Endothelial cell of umbilical vein (primary cell): Measurements from ENCODE around the gene BRD2. TPM values are rescaled to one million over a fixed set of nuclear protein-coding genes. Genes with fewer than 3 reads are reported as not detected.

Experiments
- BruUV-seq: library from RNA; stranded (reverse); fragments of 400-500 nt; replicated peaks from 2 replicates; lab custom pipeline; 2021; lab: Mats Ljungman, UMichigan
- CTCF ChIA-PET: fragments of 300-600, 350-600 bp; sonication (Branson Sonifier 250); formaldehyde crosslinking; loops from one replicate; lab custom pipeline; 2021; ENCODE audit warnings: antibody characterized with exemption, inconsistent platforms; lab: Charles Lee
- POLR2A ChIA-PET: fragments of 300-600, 350-600 bp; sonication (Branson Sonifier 250); formaldehyde crosslinking; loops from one replicate; lab custom pipeline; 2021; ENCODE audit warnings: antibody characterized with exemption, inconsistent platforms; lab: Charles Lee
- DNase-seq: peaks from one replicate; pipeline ENCODE4 v3.0.0-alpha.2; 2011; ENCODE audit warnings: low read depth, low spot score
- FAIRE-seq: peaks from 2 replicates; lab custom pipeline; 2011; peaks lifted over from hg19 to GRCh38; lab: Jason Lieb, UNC
- H2AFZ ChIP-seq: 2 replicates; pipeline ENCODE4 v1.6.0; 2012; ENCODE audit warnings: low read depth, low read length, control low read depth, inconsistent platforms
- H3K27ac ChIP-seq: 2 replicates; pipeline ENCODE4 v1.5.1; 2011; ENCODE audit warnings: low read depth, mild to moderate bottlenecking, control low read depth, low read length, moderate library complexity; ENCODE audit not compliant: insufficient read depth
- H3K27me3 ChIP-seq, 2 experiments: 2 replicates each; pipeline versions ENCODE4 v1.6.0 to v1.6.1; 2011; ENCODE audit warnings: low read length in 2 of 2, mixed read lengths in 1 of 2; ENCODE audit not compliant: control insufficient read depth in 2 of 2, insufficient read depth in 2 of 2
- H3K36me3 ChIP-seq, 2 experiments: 2 replicates in 1 of 2; 3 replicates in 1 of 2; pipeline ENCODE4 v1.5.1; 2011; ENCODE audit warnings: low read length in 2 of 2, mild to moderate bottlenecking in 1 of 2, moderate library complexity in 1 of 2; ENCODE audit not compliant: control insufficient read depth in 2 of 2, insufficient read depth in 2 of 2; ENCODE audit errors: extremely low read depth in 1 of 2
- H3K4me1 ChIP-seq: 3 replicates; pipeline ENCODE4 v1.5.1; 2011; ENCODE audit warnings: mild to moderate bottlenecking, low read length; ENCODE audit not compliant: control insufficient read depth, insufficient read depth; ENCODE audit errors: extremely low read depth
- H3K4me2 ChIP-seq: 2 replicates; pipeline ENCODE4 v1.6.1; 2011; ENCODE audit warnings: low read length, control low read depth, mixed read lengths; ENCODE audit not compliant: insufficient read depth
- H3K4me3 ChIP-seq, 3 experiments: fragments of 200-600 bp in 1 of 3; sonication (generic), shearing (Covaris generic) in 1 of 3; replicated peaks in 1 of 3; 2 replicates each; pipeline ENCODE4 v1.5.1; 2011 to 2016; ENCODE audit warnings: control low read depth in 3 of 3, low read length in 3 of 3, mild to moderate bottlenecking in 2 of 3, inconsistent platforms in 1 of 3, low read depth in 1 of 3, moderate library complexity in 1 of 3; ENCODE audit not compliant: insufficient read depth in 1 of 3
- H3K79me2 ChIP-seq: 2 replicates; pipeline ENCODE4 v1.6.0; 2012; ENCODE audit warnings: low read length, inconsistent platforms; ENCODE audit not compliant: control insufficient read depth, insufficient read depth
- H3K9ac ChIP-seq: replicated peaks from 2 replicates; pipeline ENCODE3; 2011; ENCODE audit warnings: low read length, control low read depth; ENCODE audit not compliant: insufficient read depth; ENCODE audit errors: extremely low read depth
- H3K9me1 ChIP-seq: replicated peaks from 3 replicates; pipeline ENCODE4 v1.6.0; 2011; ENCODE audit warnings: mild to moderate bottlenecking, low read length; ENCODE audit not compliant: control insufficient read depth, insufficient read depth; ENCODE audit errors: extremely low read depth
- H3K9me3 ChIP-seq: replicated peaks from 2 replicates; pipeline ENCODE4 v1.5.1; 2012; ENCODE audit warnings: low read length, inconsistent platforms; ENCODE audit not compliant: control insufficient read depth, insufficient read depth
- H4K20me1 ChIP-seq: replicated peaks from 2 replicates; pipeline ENCODE3; 2011; ENCODE audit warnings: mild to moderate bottlenecking, low read length; ENCODE audit not compliant: control insufficient read depth, insufficient read depth; ENCODE audit errors: extremely low read depth
- CTCF ChIP-seq, 2 donors: IDR thresholded peaks; 1 replicate in 1 of 2; 2 replicates in 1 of 2; pipeline ENCODE4 v1.5.1; 2011; ENCODE audit warnings: low read length in 2 of 2, mild to moderate bottlenecking in 2 of 2, moderate library complexity in 2 of 2, control low read depth in 1 of 2, inconsistent platforms in 1 of 2, low read depth in 1 of 2; ENCODE audit not compliant: insufficient read depth in 1 of 2; ENCODE audit errors: extremely low read depth in 1 of 2
- EZH2 ChIP-seq: IDR thresholded peaks from 2 replicates; pipeline ENCODE4 v1.6.1; 2012; ENCODE audit warnings: borderline replicate concordance, low read depth, mild to moderate bottlenecking, moderate library complexity, low read length, inconsistent platforms; ENCODE audit not compliant: severe bottlenecking
- FOS ChIP-seq: IDR thresholded peaks from 2 replicates; pipeline ENCODE4 v1.6.1; 2011; ENCODE audit warnings: mild to moderate bottlenecking, low read length, moderate library complexity, borderline replicate concordance; ENCODE audit not compliant: insufficient read depth
- GATA2 ChIP-seq: IDR thresholded peaks from 2 replicates; pipeline ENCODE4 v1.7.0; 2011; ENCODE audit warnings: low read depth, mild to moderate bottlenecking, moderate library complexity, mixed read lengths, low read length; ENCODE audit not compliant: insufficient read length, insufficient read depth
- JUN ChIP-seq: IDR thresholded peaks from 2 replicates; pipeline ENCODE4 v1.6.1; 2011; ENCODE audit warnings: borderline replicate concordance, low read depth; ENCODE audit not compliant: insufficient read length, insufficient read depth
- MAX ChIP-seq: IDR thresholded peaks from 2 replicates; pipeline ENCODE4 v1.6.1; 2011; ENCODE audit not compliant: insufficient read depth, insufficient read length
- MYC ChIP-seq: IDR thresholded peaks from one replicate; pipeline ENCODE4 v1.6.1; 2011; ENCODE audit warnings: mild to moderate bottlenecking, low read depth, low read length
- POLR2A ChIP-seq: IDR thresholded peaks from 2 replicates; pipeline ENCODE4 v1.6.1; 2012; ENCODE audit warnings: low read depth, mild to moderate bottlenecking, control low read depth, low read length
- POLR2AphosphoS5 ChIP-seq: IDR thresholded peaks from 2 replicates; pipeline ENCODE4 v1.6.1; 2012; ENCODE audit warnings: low read depth, mild to moderate bottlenecking, control low read depth, low read length, moderate library complexity; ENCODE audit not compliant: insufficient read depth
- dilution Hi-C: fragments of 300-500 bp; cut with MboI; formaldehyde crosslinking; loops from one replicate; pipeline ENCODE4 v1.15.0; 2019; ENCODE audit warnings: low sequenced_read_pairs; ENCODE audit not compliant: extremely low pct_ligation_motif_present
- intact Hi-C: fragments of 100-400 bp; cut with micrococcal nuclease; formaldehyde crosslinking; loops from one replicate; pipeline ENCODE4 v1.10.0; 2022
- polyA plus RNA-seq, 4 experiments: library from polyadenylated mRNA; depleted of rRNA in 3 of 4; stranded (reverse) in 3 of 4; unstranded in 1 of 4; fragments of >200 nt; gene quantifications; 2 replicates each; pipeline versions ENCODE4 v1.2.1 to v1.2.3, GENCODE V29; 2011 to 2012; ENCODE audit warnings: missing spikeins in 1 of 4
- total RNA-seq: library from RNA; stranded (reverse); gene quantifications from 2 replicates; pipeline ENCODE4 v1.2.3, GENCODE V29; 2021

Gene BRD2
- total and polyA plus RNA-seq, 2 donors (not counting 3 experiments of a cell fraction or from before 2014, with no cell fraction given), result 131 to 197 TPM

- Histone ChIP-seq H3K4me3 (no peak overlapping the region), H4K20me1 (no peaks in the 10 kb centered on the region), H3K9ac (no peak overlapping the region), H2AFZ (no peak overlapping the region), H3K36me3 (no peaks in the 10 kb centered on the region), H3K79me2 (no peaks in the 10 kb centered on the region), H3K9me3 (no peaks in the 10 kb centered on the region), H3K27me3 (peaks cover 10 to 48% of the 10 kb centered on the region in 2 experiments), H3K4me1 (no peaks in the 10 kb centered on the region), H3K4me2 (no peak overlapping the region), H3K9me1 (no peaks in the 10 kb centered on the region), H3K27ac (no peak overlapping the region)
- ChIA-PET CTCF (interaction anchor here (0.7 to 2.7 kb wide), 2 partner anchors 20 to 27 kb away, joined by 3 to 10 read pairs; no protein-coding TSS in a partner anchor), POLR2A (no interaction called here)
- FAIRE-seq (no peak), DNase-seq (no peak)
- no peak for TF ChIP-seq GATA2
- TF ChIP-seq EZH2, result no peak
- TF ChIP-seq MAX, result no peak
- no peak for TF ChIP-seq POLR2A
- no peak for TF ChIP-seq MYC
- TF ChIP-seq CTCF (IDR thresholded peaks at IDR 0.05; ENCODE audit: extremely low read depth in 1 of 2, insufficient read depth in 1 of 2, low read depth in 1 of 2, low read length in 2 of 2), result no peak
- no peak for TF ChIP-seq POLR2AphosphoS5
- no peak for TF ChIP-seq JUN
- TF ChIP-seq FOS, result no peak
- intact Hi-C loops (no loop called here), dilution Hi-C loops (no loop called here)
- no TSS peak for BruUV-seq
Measured at GRCh38 chr6:33004940-33005339, 36.5 kb downstream of the BRD2 start.
